SU-DHL-6 (cell line): ENCODE results near the gene ASXL1.

Experiments used
- EZH2phosphoT487 ChIP-seq: fragments of 200-600 bp; sonication (generic), shearing (Covaris generic); conservative IDR thresholded peaks from 2 replicates; pipeline ENCODE4 v1.6.1; 2018; ENCODE audit warnings: mild to moderate bottlenecking, antibody characterized with exemption, low read length, moderate library complexity, mixed read lengths
- TF ChIP-seq, protein P1 (sequence below): fragments of 200-600 bp; sonication (generic); IDR thresholded peaks from one replicate; pipeline ENCODE4 v1.5.1; 2017; ENCODE audit warnings: antibody characterized with exemption, mild to moderate bottlenecking, low read length, moderate library complexity; ENCODE audit not compliant: insufficient read depth, poor library complexity, severe bottlenecking

DNA sequence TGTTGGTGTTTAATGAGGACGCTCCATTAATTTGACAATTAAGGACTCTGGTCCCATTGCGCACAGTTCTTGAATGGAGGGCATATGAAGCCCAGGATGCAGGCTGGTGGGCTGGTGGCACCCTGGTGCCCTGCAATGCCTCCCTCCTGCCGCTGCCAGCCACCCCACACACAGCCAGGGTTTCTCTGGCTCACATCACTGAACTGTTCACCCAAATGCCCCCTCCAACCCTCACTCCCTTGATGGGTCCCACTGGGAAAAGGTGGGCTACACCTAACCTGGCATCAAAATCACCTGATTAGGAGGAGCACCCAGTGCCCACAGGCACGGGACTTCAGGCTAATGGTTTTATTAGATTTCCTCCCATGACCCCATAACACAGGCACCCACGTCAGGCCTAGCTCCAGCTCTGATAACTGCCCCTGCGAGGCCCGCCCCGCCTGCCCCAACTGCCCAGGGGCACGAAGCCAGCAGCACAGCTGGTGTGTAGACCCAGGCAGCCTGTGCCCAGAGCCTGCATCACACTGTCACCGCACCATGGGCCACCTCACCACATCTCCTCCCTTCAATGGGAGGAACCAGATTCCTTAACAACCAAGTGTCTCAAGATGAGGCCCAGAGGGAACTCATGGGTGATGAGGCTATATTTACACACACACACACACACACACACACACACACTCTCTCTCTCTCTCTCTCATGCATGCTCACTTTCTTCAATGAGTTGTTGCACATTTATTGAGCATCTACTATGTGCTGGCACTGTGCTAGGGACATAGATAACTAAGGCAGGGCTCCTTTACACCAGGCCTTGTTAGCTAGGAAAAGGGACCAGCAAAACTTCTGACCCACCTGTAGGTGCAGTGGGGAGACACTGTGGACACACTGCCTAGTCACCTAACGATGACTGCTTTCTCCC lies 119.7 kb downstream of the ASXL1 start:
- TF ChIP-seq, protein P1, sequence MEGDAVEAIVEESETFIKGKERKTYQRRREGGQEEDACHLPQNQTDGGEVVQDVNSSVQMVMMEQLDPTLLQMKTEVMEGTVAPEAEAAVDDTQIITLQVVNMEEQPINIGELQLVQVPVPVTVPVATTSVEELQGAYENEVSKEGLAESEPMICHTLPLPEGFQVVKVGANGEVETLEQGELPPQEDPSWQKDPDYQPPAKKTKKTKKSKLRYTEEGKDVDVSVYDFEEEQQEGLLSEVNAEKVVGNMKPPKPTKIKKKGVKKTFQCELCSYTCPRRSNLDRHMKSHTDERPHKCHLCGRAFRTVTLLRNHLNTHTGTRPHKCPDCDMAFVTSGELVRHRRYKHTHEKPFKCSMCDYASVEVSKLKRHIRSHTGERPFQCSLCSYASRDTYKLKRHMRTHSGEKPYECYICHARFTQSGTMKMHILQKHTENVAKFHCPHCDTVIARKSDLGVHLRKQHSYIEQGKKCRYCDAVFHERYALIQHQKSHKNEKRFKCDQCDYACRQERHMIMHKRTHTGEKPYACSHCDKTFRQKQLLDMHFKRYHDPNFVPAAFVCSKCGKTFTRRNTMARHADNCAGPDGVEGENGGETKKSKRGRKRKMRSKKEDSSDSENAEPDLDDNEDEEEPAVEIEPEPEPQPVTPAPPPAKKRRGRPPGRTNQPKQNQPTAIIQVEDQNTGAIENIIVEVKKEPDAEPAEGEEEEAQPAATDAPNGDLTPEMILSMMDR = no peak
- TF ChIP-seq EZH2phosphoT487 = no peak
